Loucy (cell line): ENCODE measurements around the gene ATF5.

ENCODE experiments used
- CTCF ChIP-seq: fragments of 200-600 bp; sonication (generic); conservative IDR thresholded peaks from 2 replicates; pipeline ENCODE4 v1.5.1; 2014; ENCODE audit warnings: mild to moderate bottlenecking, antibody characterized with exemption, low read length
- EZH2phosphoT487 ChIP-seq: fragments of 200-600 bp; IDR thresholded peaks from 2 replicates; pipeline ENCODE4 v1.6.1; 2018; ENCODE audit warnings: antibody characterized with exemption, mild to moderate bottlenecking, moderate library complexity, borderline replicate concordance

GRCh38 chr19:49946415-49946814 lies 17.4 kb downstream of the ATF5 start:
- TF ChIP-seq CTCF (no peak), EZH2phosphoT487 (no peak)
